GM18907 (cell line): ENCODE results near the gene CFAP54.
"Not testable (repeated sequence)": the region's sequence is repeated elsewhere in the genome, so short reads cannot be mapped to it uniquely, and the experiment has no call there.

Experiments
- ATAC-seq: cut with Tn5 transposase; IDR thresholded peaks from one replicate; pipeline ENCODE4 v1.9.1; 2021; ENCODE audit warnings: mild to moderate bottlenecking, moderate library complexity; ENCODE audit not compliant: unreplicated experiment

CFAP54 gene

GRCh38 chr12:96617178-96617577 lies 127.8 kb downstream of the CFAP54 start:
- ATAC-seq = no peak

GRCh38 chr12:96623155-96623554 lies 133.8 kb downstream of the CFAP54 start:
- no peak for ATAC-seq

- no peak for ATAC-seq
These were observed 134.4 kb downstream of the CFAP54 start for GRCh38 chr12:96623656-96624217.

- no peak for ATAC-seq
These were observed 146.5 kb downstream of the CFAP54 start for GRCh38 chr12:96635844-96636243.

GRCh38 chr12:96636895-96637294 lies 147.5 kb downstream of the CFAP54 start:
- no peak for ATAC-seq

GRCh38 chr12:96648923-96649322 lies 159.5 kb downstream of the CFAP54 start:
- ATAC-seq = no peak

GRCh38 chr12:96652870-96653269 lies 163.5 kb downstream of the CFAP54 start:
- ATAC-seq = no peak

GRCh38 chr12:96658075-96658474 lies 168.7 kb downstream of the CFAP54 start:
- no peak for ATAC-seq

- ATAC-seq = no peak
These were observed 180.4 kb downstream of the CFAP54 start for GRCh38 chr12:96669786-96670185.

- ATAC-seq = no peak
These were observed 181.0 kb downstream of the CFAP54 start for GRCh38 chr12:96670334-96670899.

GRCh38 chr12:96675519-96675918 lies 186.1 kb downstream of the CFAP54 start:
- ATAC-seq = not testable (repeated sequence)

GRCh38 chr12:96677363-96677762 lies 188.0 kb downstream of the CFAP54 start:
- no peak for ATAC-seq

- no peak for ATAC-seq
These were observed 198.3 kb downstream of the CFAP54 start for GRCh38 chr12:96687719-96688118.

- no peak for ATAC-seq
These were observed 209.1 kb downstream of the CFAP54 start for GRCh38 chr12:96698521-96698920.

- ATAC-seq = no peak
These were observed 209.6 kb downstream of the CFAP54 start for GRCh38 chr12:96698965-96699364.

- no peak for ATAC-seq
These were observed 212.5 kb downstream of the CFAP54 start for GRCh38 chr12:96701856-96702255.

- ATAC-seq = no peak
These were observed 220.9 kb downstream of the CFAP54 start for GRCh38 chr12:96710127-96710745.

GRCh38 chr12:96711364-96711763 lies 222.0 kb downstream of the CFAP54 start:
- ATAC-seq = peak; percentile 74

GRCh38 chr12:96714199-96714598 lies 224.8 kb downstream of the CFAP54 start:
- no peak for ATAC-seq

GRCh38 chr12:96719660-96720362 lies 230.4 kb downstream of the CFAP54 start:
- peak; percentile 95 for ATAC-seq

- ATAC-seq = peak; percentile 83
These were observed 231.0 kb downstream of the CFAP54 start for GRCh38 chr12:96720363-96720705.

- not testable (repeated sequence) for ATAC-seq
These were observed 240.1 kb downstream of the CFAP54 start for GRCh38 chr12:96729466-96729865.
